PC-9 (cell line): ENCODE data around the gene RPL19. TPM values are rescaled to one million over a fixed set of nuclear protein-coding genes. Genes with fewer than 3 reads are reported as not detected.

Experiments
- BruUV-seq: library from RNA; stranded (reverse); fragments of 400-500 nt; replicated peaks from 2 replicates; lab custom pipeline; 2021; lab: Mats Ljungman, UMichigan
- CTCF ChIA-PET: fragments of 300-600 bp; sonication (Branson Sonifier 250); formaldehyde crosslinking; loops from one replicate; lab custom pipeline; 2022; ENCODE audit warnings: antibody characterized with exemption; lab: Charles Lee
- POLR2A ChIA-PET: fragments of 300-600 bp; sonication (Branson Sonifier 250); formaldehyde crosslinking; loops from one replicate; lab custom pipeline; 2022; ENCODE audit warnings: antibody characterized with exemption; ENCODE audit not compliant: unreplicated experiment; lab: Charles Lee
- DNase-seq, 2 experiments: peaks; one replicate each; pipeline versions ENCODE4 v3.0.0 to v3.0.0-alpha.2; 2015 to 2022; ENCODE audit warnings: mixed read lengths in 1 of 2
- H2AFZ ChIP-seq: fragments of 200-600 bp; sonication (generic); 2 replicates; pipeline ENCODE4 v1.8.1; 2017; ENCODE audit warnings: antibody characterized with exemption
- H3F3A ChIP-seq: fragments of 200-600 bp; sonication (generic); 2 replicates; pipeline ENCODE4 v1.8.1; 2017; ENCODE audit warnings: antibody characterized with exemption, mild to moderate bottlenecking, low read depth; ENCODE audit not compliant: insufficient read depth
- H3K27ac ChIP-seq: fragments of 200-600 bp; sonication (generic); 2 replicates; pipeline ENCODE4 v1.6.1; 2016; ENCODE audit warnings: mixed run types
- H3K27me3 ChIP-seq: fragments of 200-600 bp; sonication (generic); 2 replicates; pipeline ENCODE4 v1.6.1; 2016; ENCODE audit warnings: low read depth, mixed run types; ENCODE audit not compliant: insufficient read depth
- H3K36me3 ChIP-seq: fragments of 200-600 bp; sonication (generic); 2 replicates; pipeline ENCODE4 v1.6.1; 2016; ENCODE audit warnings: low read depth, mixed run types
- H3K4me1 ChIP-seq: fragments of 200-600 bp; sonication (generic); replicated peaks from 2 replicates; pipeline ENCODE4 v1.6.1; 2016; ENCODE audit warnings: mixed run types; ENCODE audit not compliant: insufficient read depth
- H3K4me2 ChIP-seq: fragments of 200-600 bp; sonication (generic); 2 replicates; pipeline ENCODE4 v1.6.1; 2017; ENCODE audit warnings: mixed run types
- H3K4me3 ChIP-seq: fragments of 200-600 bp; sonication (generic); 2 replicates; pipeline ENCODE4 v1.6.1; 2016; ENCODE audit warnings: mixed run types
- H3K79me2 ChIP-seq: fragments of 200-600 bp; sonication (generic); 2 replicates; pipeline ENCODE4 v1.6.1; 2017; ENCODE audit warnings: low read depth, mixed run types
- H3K9me2 ChIP-seq: fragments of 200-600 bp; sonication (generic); 2 replicates; pipeline ENCODE4 v1.8.1; 2017; ENCODE audit warnings: mild to moderate bottlenecking; ENCODE audit not compliant: insufficient read depth
- H3K9me3 ChIP-seq: fragments of 200-600 bp; sonication (generic); 2 replicates; pipeline ENCODE4 v1.8.1; 2016; ENCODE audit warnings: low read depth; ENCODE audit not compliant: insufficient read depth
- H4K20me1 ChIP-seq: fragments of 200-600 bp; sonication (generic); 2 replicates; pipeline ENCODE4 v1.8.1; 2017; ENCODE audit not compliant: insufficient read depth
- CTCF ChIP-seq: fragments of 200-600 bp; sonication (generic); conservative IDR thresholded peaks from 2 replicates; pipeline ENCODE4 v1.6.1; 2017; ENCODE audit warnings: mixed run types, antibody characterized with exemption, mild to moderate bottlenecking, moderate library complexity
- EZH2 ChIP-seq: fragments of 200-600 bp; sonication (generic); IDR thresholded peaks from 2 replicates; pipeline ENCODE4 v1.8.0; 2017; ENCODE audit warnings: antibody characterized with exemption, low read depth
- intact Hi-C: fragments of 100-400 bp; cut with micrococcal nuclease; formaldehyde crosslinking; loops from one replicate; pipeline ENCODE4 v1.10.0; 2022; ENCODE audit not compliant: unreplicated experiment
- total RNA-seq: library from RNA; stranded (reverse); gene quantifications from 2 replicates; pipeline ENCODE4 v1.2.3, GENCODE V29; 2021

RPL19 gene
- total RNA-seq, 1 experiment from 2014 or later: 1,670 TPM

- no peak for DNase-seq
- Histone ChIP-seq H3K27me3 (no peaks in the 10 kb centered on the region), H2AFZ (no peak overlapping the region)
Measured at GRCh38 chr17:39196241-39196807, 3.8 kb upstream of the RPL19 start.

GRCh38 chr17:39196808-39197291 is 3.2 kb upstream of the RPL19 start:
- Histone ChIP-seq H3K4me3 (peak overlapping the region; percentile 92), H3K4me1 (peaks cover 26% of the 10 kb centered on the region), H2AFZ (peak overlapping the region; percentile 91), H3K4me2 (peak overlapping the region; percentile 90), H3K27ac (no peak overlapping the region), H3K79me2 (peaks cover 33% of the 10 kb centered on the region), H3K36me3 (peaks cover 13% of the 10 kb centered on the region), H3F3A (peaks cover 39% of the 10 kb centered on the region), H3K27me3 (no peaks in the 10 kb centered on the region), H4K20me1 (peaks cover 8% of the 10 kb centered on the region), H3K9me3 (no peaks in the 10 kb centered on the region), H3K9me2 (no peaks in the 10 kb centered on the region)
- CTCF ChIA-PET: interaction anchor here (0.6 to 2.0 kb wide), 3 partner anchors 36 to 152 kb away, joined by 4 to 6 read pairs (median 4); no protein-coding TSS in a partner anchor
- POLR2A ChIA-PET: no interaction called here
- peak in 1 of 2 experiments; percentile 64 for DNase-seq
- TF ChIP-seq CTCF: no peak
- no peak for TF ChIP-seq EZH2
- intact Hi-C loops: no loop called here
- no TSS peak for BruUV-seq

More at GRCh38 chr17:39196241-39196807, 3.8 kb upstream of the RPL19 start:
- TSS peak; percentile 22 for BruUV-seq
- Histone ChIP-seq H3K79me2 (peaks cover 28% of the 10 kb centered on the region), H4K20me1 (0 out of 2 replicates have a peak, but pooled peaks cover 2% of the 10 kb centered on the region), H3F3A (peaks cover 34% of the 10 kb centered on the region), H3K9me3 (no peaks in the 10 kb centered on the region), H3K36me3 (peaks cover 8% of the 10 kb centered on the region), H3K4me3 (peak overlapping the region; percentile 92; the same call in 1 of the 2 replicates), H3K27ac (no peak overlapping the region), H3K9me2 (no peaks in the 10 kb centered on the region), H3K4me1 (peaks cover 21% of the 10 kb centered on the region), H3K4me2 (peak overlapping the region; percentile 90)
- ChIA-PET CTCF (interaction anchor here (2.0 kb wide), 1 partner anchor 43 kb away, joined by 4 read pairs; no protein-coding TSS in a partner anchor), POLR2A (interaction anchor here (0.6 kb wide), 1 partner anchor 1463 kb away, joined by 3 read pairs; no protein-coding TSS in a partner anchor)
- TF ChIP-seq EZH2: no peak
- no peak for TF ChIP-seq CTCF
- intact Hi-C loops: no loop called here

GRCh38 chr17:39197380-39198185 is 2.5 kb upstream of the RPL19 start, which contains the start of gene CACNB1:
CACNB1 (minus strand) TSS chr17:39197669; CDS start chr17:39197495, 174 bp downstream.
- H3K79me2 ChIP-seq: peaks cover 41% of the 10 kb centered on the region
- POLR2A ChIA-PET: interaction anchor here (0.7 kb wide), 1 partner anchor 343 kb away, joined by 4 read pairs; no protein-coding TSS in a partner anchor
- H3F3A ChIP-seq: peaks cover 46% of the 10 kb centered on the region
- no TSS peak for BruUV-seq
- H3K9me3 ChIP-seq: no peaks in the 10 kb centered on the region
- no peaks in the 10 kb centered on the region for H3K9me2 ChIP-seq
- H3K4me2 ChIP-seq: peak within 1 kb of the TSS; percentile 90
- TF ChIP-seq EZH2: no peak
- H3K36me3 ChIP-seq: peaks cover 21% of the 10 kb centered on the region
- peaks cover 15% of the 10 kb centered on the region for H4K20me1 ChIP-seq
- H2AFZ ChIP-seq: peak within 1 kb of the TSS; percentile 91
- intact Hi-C loops: no loop called here
- CTCF ChIA-PET: interaction anchor here (0.6 to 0.7 kb wide), 2 partner anchors 35 to 153 kb away, joined by 4 to 6 read pairs; no protein-coding TSS in a partner anchor
- peaks cover 33% of the 10 kb centered on the region for H3K4me1 ChIP-seq
- peak within 1 kb of the TSS; percentile 92 for H3K4me3 ChIP-seq
- H3K27ac ChIP-seq: no peak within 1 kb of the TSS
- H3K27me3 ChIP-seq: no peaks in the 10 kb centered on the region
- DNase-seq: peak; percentile 53 to 78
